ENCODE data around the gene PSMF1. TPM values are rescaled to one million over a fixed set of nuclear protein-coding genes. Genes with fewer than 3 reads are reported as not detected.

PSMF1 gene
- total RNA-seq, 1 experiment from 2014 or later: 90.8 TPM

GRCh38 chr20:1134355-1134754 lies 16.0 kb downstream of the PSMF1 start:
- Histone ChIP-seq H4K20me1 (ENCODE audit: control insufficient read depth, insufficient read depth, insufficient read length) (no peaks in the 10 kb centered on the region), H2AFZ (ENCODE audit: low read length) (no peak overlapping the region), H3K18ac (ENCODE audit: insufficient read length, low read depth, low read length) (no peak overlapping the region), H2BK15ac (ENCODE audit: low read depth, low read length) (no peak overlapping the region; the same call in 1 of the 2 replicates), H3K9ac (ENCODE audit: extremely low read depth, insufficient read length, low read length) (no peak overlapping the region), H3T11ph (ENCODE audit: low read length) (no peak overlapping the region), H2BK5ac (ENCODE audit: insufficient read length, low read length) (no peak overlapping the region), H4K91ac (ENCODE audit: insufficient read length, low read depth, low read length) (no peak overlapping the region), H2BK12ac (ENCODE audit: insufficient read length, low read depth, low read length) (no peak overlapping the region), H3K27ac (ENCODE audit: insufficient read length, low read depth, low read length) (no peak overlapping the region), H2AK5ac (ENCODE audit: insufficient read length, low read length) (no peak overlapping the region), H4K5ac (ENCODE audit: insufficient read length, low read depth, low read length) (no peak overlapping the region), H3K79me1 (ENCODE audit: insufficient read depth, low read depth, low read length, poor library complexity, severe bottlenecking) (no peaks in the 10 kb centered on the region), H2BK120ac (ENCODE audit: low read depth, low read length, poor library complexity, severe bottlenecking) (no peak overlapping the region), H3K14ac (ENCODE audit: insufficient read depth, low read length) (no peak overlapping the region), H3K4ac (ENCODE audit: low read depth, low read length) (no peak overlapping the region), H3K79me2 (ENCODE audit: insufficient read depth, low read length) (no peaks in the 10 kb centered on the region), H2BK20ac (ENCODE audit: low read depth, low read length, poor library complexity, severe bottlenecking) (no peak overlapping the region), H3K4me2 (ENCODE audit: insufficient read depth, insufficient read length, low read length) (no peak overlapping the region), H3K23me2 (ENCODE audit: insufficient read length, low read depth, low read length, poor library complexity, severe bottlenecking) (no peaks in the 10 kb centered on the region), H3K4me1 (ENCODE audit: insufficient read depth, low read length) (no peaks in the 10 kb centered on the region), H3K9me3 (ENCODE audit: control insufficient read depth, low read depth, low read length) (no peaks in the 10 kb centered on the region), H3K23ac (ENCODE audit: insufficient read length, low read depth, low read length) (no peak overlapping the region), H3K27me3 (ENCODE audit: insufficient read depth, low read length) (no peaks in the 10 kb centered on the region), H3K56ac (ENCODE audit: insufficient read length, low read depth, low read length) (no peak overlapping the region), H4K8ac (replicated peaks; ENCODE audit: insufficient read length, low read depth, low read length) (no peak overlapping the region)
- TF ChIP-seq CTCF (conservative IDR thresholded peaks at IDR 0.05): no peak
- H3K27ac Mint-ChIP-seq: no peak overlapping the region
- H3K4me3 Mint-ChIP-seq: no peak overlapping the region
- no peaks in the 10 kb centered on the region for H3K27me3 Mint-ChIP-seq (ENCODE audit: low read depth)
- WGBS (ENCODE audit: extremely low coverage, insufficient read length, low lambda C conversion rate): no CpG with 5 or more reads among the region's 2 CpGs
- peaks cover 53 to 75% (median 71%) of the 10 kb centered on the region in 3 experiments; a peak in 6 of 7 replicates for H3K36me3 Mint-ChIP-seq (ENCODE audit: insufficient read depth in 1 of 3, low read depth in 3 of 3)
- no peaks in the 10 kb centered on the region for H3K4me1 Mint-ChIP-seq
- DNase-seq: no peak
- H3K9me3 Mint-ChIP-seq: no peaks in the 10 kb centered on the region
